OCI-LY3 (cell line): ENCODE results near the gene NAV2.

Experiments
- CTCF ChIP-seq: fragments of 200-600, 300-600 bp; sonication (generic); IDR thresholded peaks from 2 replicates; pipeline ENCODE4 v1.5.1; 2014; ENCODE audit warnings: antibody characterized with exemption, low read length, low read depth
- EZH2phosphoT487 ChIP-seq: fragments of 200-600 bp; shearing (Covaris generic); IDR thresholded peaks from 2 replicates; pipeline ENCODE4 v1.6.1; 2018; ENCODE audit warnings: antibody characterized with exemption, mixed run types, low read depth

GRCh38 chr11:19953336-19953735, 240.7 kb downstream of the NAV2 start:
- TF ChIP-seq EZH2phosphoT487 (no peak), CTCF (no peak)
